ENCODE results near the gene AKIRIN2. TPM values are rescaled to one million over a fixed set of nuclear protein-coding genes. Genes with fewer than 3 reads are reported as not detected.

Gene AKIRIN2
- total RNA-seq (2013; cell fraction: nucleolus; rRNA removed), result 105 and 137 TPM in 2 replicates
- total RNA-seq (2014; rRNA removed) (28.4 and 32.9 TPM in 2 replicates), total RNA-seq (2014; rRNA removed; fragmentation: Illumina TruSeq; extraction: Trizol) (21.9 and 23.7 TPM in 2 replicates), total RNA-seq (2021) (71.6 and 74.4 TPM in 2 replicates), polyA plus RNA-seq (2011; rRNA removed) (40.1 and 62.9 TPM in 2 replicates), polyA plus RNA-seq (2014; fragmentation: Illumina TruSeq; extraction: Trizol) (39.3 and 46.5 TPM in 2 replicates), polyA plus RNA-seq (2014; fragmentation: Nextera tagmentation; extraction: Ambion mirVana) (10 to 100 TPM; 12.7 to 16.8 TPM), polyA plus RNA-seq (2014; rRNA removed) (45.0 and 49.0 TPM in 2 replicates), polyA plus RNA-seq (2016; fragmentation: Nextera tagmentation; extraction: Ambion mirVana) (10 to 100 TPM; 79.2 to 82.2 TPM), polyA minus RNA-seq (2011; rRNA and poly(A)+ RNA removed) (8.4 and 14.7 TPM in 2 replicates), Bru-seq, nascent RNA (percentile 97 among the genes with signal in this experiment), BruChase-seq, experiment 1, labeled RNA remaining after a 6-hour chase (percentile 92 among the genes with signal in this experiment), BruChase-seq, experiment 2, labeled RNA remaining after a 2-hour chase (percentile 95 among the genes with signal in this experiment)
- polyA plus RNA-seq (2011; ENCODE audit: low read depth), result 30.6 TPM
- 20.0 and 28.1 TPM in 2 replicates for polyA plus RNA-seq (2011; cell fraction: cytosol; rRNA removed)
- polyA plus RNA-seq (2011; cell fraction: nucleus; rRNA removed), result 50.6 and 56.0 TPM in 2 replicates
- polyA plus RNA-seq (2012), result 64.1 and 73.9 TPM in 2 replicates
- 18.0 and 18.7 TPM in 2 replicates for polyA minus RNA-seq (2011; cell fraction: cytosol; rRNA and poly(A)+ RNA removed)
- 43.9 and 77.4 TPM in 2 replicates for polyA minus RNA-seq (2011; cell fraction: nucleus; rRNA and poly(A)+ RNA removed)
- long read RNA-seq, experiment 1, transcript AKIRIN2-201 (5 exons, 1,662 nt), result major isoform, 48 of 50 reads
- long read RNA-seq, experiment 1, partial matches to known transcripts, result 1 of 50 reads
- long read RNA-seq, experiment 1, other reads (novel, unspliced or antisense), result 1 of 50 reads
- long read RNA-seq, experiment 2, transcript AKIRIN2-201 (5 exons, 1,662 nt), result major isoform, 11 of 22 reads
- long read RNA-seq, experiment 2, partial matches to known transcripts, result 2 of 22 reads
- long read RNA-seq, experiment 2, other reads (novel, unspliced or antisense), result 9 of 22 reads

DNA sequence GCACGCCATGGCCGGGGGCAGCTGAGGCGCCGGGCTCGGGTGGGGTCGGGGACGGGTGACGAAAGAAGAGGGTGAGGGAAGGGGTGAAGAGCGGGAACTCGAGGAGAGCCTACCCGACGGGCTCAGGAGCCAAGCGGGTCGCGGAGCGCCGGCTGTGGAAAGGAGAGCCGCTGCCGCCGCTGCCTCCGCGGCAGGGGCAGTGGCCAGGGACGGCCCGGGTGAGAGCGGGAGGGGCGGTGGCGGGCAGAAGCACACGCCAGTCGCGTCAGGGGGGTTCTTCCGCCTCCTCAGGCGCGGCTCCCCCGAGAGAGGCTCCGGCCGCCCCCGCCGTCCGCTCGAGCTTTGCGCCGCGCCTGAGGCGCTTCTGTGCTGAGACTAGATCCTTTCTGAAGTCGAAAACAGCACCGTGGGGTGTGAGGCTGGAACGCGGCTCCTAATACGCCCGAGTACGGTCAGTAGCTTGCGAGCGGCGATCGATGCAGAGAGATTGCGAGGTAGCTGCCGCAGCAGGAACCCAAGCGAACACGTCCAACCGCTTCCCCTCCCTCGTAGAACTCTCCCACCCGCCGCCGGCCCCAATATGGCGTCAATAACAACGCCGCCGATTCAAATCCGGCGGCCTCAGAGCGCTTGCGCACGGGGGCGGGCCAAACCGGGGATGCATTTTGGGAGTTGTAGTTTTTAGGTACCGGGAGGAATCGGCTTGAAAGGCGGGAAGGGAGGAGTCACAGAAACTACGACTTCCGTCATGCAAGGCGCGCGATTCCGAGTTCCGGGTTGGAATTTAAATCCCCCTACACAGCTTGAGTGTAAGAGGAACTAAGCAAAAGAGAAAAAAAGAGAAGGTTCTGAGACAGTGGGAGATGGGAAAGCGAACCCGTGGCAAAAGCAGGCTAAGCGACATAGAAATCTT, at the start of gene AKIRIN2:
TSS of gene AKIRIN2 (minus strand) at position 558 of the 913 bp plus-strand sequence. CDS start at position 9, 549 bp downstream.
- in situ Hi-C loops (cut with MboI), result no loop called here
- WGBS (ENCODE audit: insufficient coverage, insufficient replicate concordance, low lambda C conversion rate, missing lambda C conversion rate), result 1% methylated on average over 82 of the region's 88 CpGs
- Histone ChIP-seq H4K20me1 (ENCODE audit: control insufficient read depth, insufficient read depth) (no peaks in the 10 kb centered on the region), H3K9me3 (replicated peaks; ENCODE audit: control insufficient read depth, insufficient read depth, low read length) (no peaks in the 10 kb centered on the region), H3K4me1 (ENCODE audit: control insufficient read depth, insufficient read depth, low read length) (peaks cover 33% of the 10 kb centered on the region), H3K27me3 (replicated peaks in 1 of 2; ENCODE audit: control insufficient read depth in 2 of 2, insufficient read depth in 2 of 2, low read length in 1 of 2) (no peaks in the 10 kb centered on the region), H3K27ac (ENCODE audit: control insufficient read depth, insufficient read depth) (peak within 1 kb of the TSS; percentile 97), H3K36me3 (ENCODE audit: control insufficient read depth in 2 of 2, insufficient read depth in 2 of 2, low read length in 1 of 2) (peaks cover 0 to 6% of the 10 kb centered on the region in 2 experiments; a peak in 2 of 4 replicates), H3K4me3 (peak within 1 kb of the TSS; percentile 96), H3K9ac (ENCODE audit: control insufficient read depth, insufficient read depth, low read length) (peak within 1 kb of the TSS; percentile 98), H2AFZ (ENCODE audit: control insufficient read depth, low read depth, low read length) (peak within 1 kb of the TSS; percentile 83), H3K79me2 (ENCODE audit: control insufficient read depth, insufficient read depth, low read length) (peaks cover 52% of the 10 kb centered on the region), H3K4me2 (ENCODE audit: control insufficient read depth, insufficient read depth) (peak within 1 kb of the TSS; percentile 92)
- intact Hi-C loops (cut with micrococcal nuclease; ENCODE audit: unreplicated experiment), result loop anchor here (2.0 to 10.0 kb wide), 5 partner anchors 55 to 793 kb away; partner anchors contain the start of genes CNR1 and ZNF292
- POLR2A ChIA-PET, result interaction anchor here (0.5 to 2.7 kb wide), 20 partner anchors 9 to 1167 kb away, joined by 3 to 12 read pairs (median 4); no protein-coding TSS in a partner anchor
- FAIRE-seq (peak; percentile 83), ATAC-seq (peak; percentile 73), DNase-seq (ENCODE audit: low read depth, low spot score) (peak; percentile 97)
- BruUV-seq (replicated peaks), result no TSS peak
- SMC1A ChIA-PET (ENCODE audit: uncharacterized antibody, unreplicated experiment), result interaction anchor here (0.7 to 3.2 kb wide), 24 partner anchors 12 to 1050 kb away, joined by 3 to 14 read pairs (median 5); no protein-coding TSS in a partner anchor
- RAD21 ChIA-PET (ENCODE audit: unreplicated experiment), result interaction anchor here (0.7 to 3.5 kb wide), 21 partner anchors 10 to 463 kb away, joined by 3 to 29 read pairs (median 4); partner anchors contain the start of genes ORC3 and RARS2
- CTCF ChIA-PET, result interaction anchor here (0.6 to 1.5 kb wide), 7 partner anchors 12 to 1169 kb away, joined by 3 to 4 read pairs (median 3); no protein-coding TSS in a partner anchor
- peak; percentile 38; the same call in 1 of the 2 replicates for TF ChIP-seq NR2C1 (IDR thresholded peaks at IDR 0.05)
- TF ChIP-seq TBL1XR1 (IDR thresholded peaks at IDR 0.05; ENCODE audit: low read depth, low read length), result no peak
- peak; percentile 18; the same call in 1 of the 2 replicates for TF ChIP-seq NFIC (IDR thresholded peaks at IDR 0.05; ENCODE audit: low read depth, low read length)
- TF ChIP-seq YY1 (IDR thresholded peaks at IDR 0.05; ENCODE audit: low read depth, low read length), result peak; percentile 96
- peak in 1 of 2 experiments; percentile 88; a peak in 2 of 3 replicates for TF ChIP-seq EGR1 (IDR thresholded peaks at IDR 0.05; ENCODE audit: borderline replicate concordance in 1 of 2, low read depth in 2 of 2, low read length in 2 of 2)
- TF ChIP-seq ZNF622 (IDR thresholded peaks at IDR 0.05), result no peak
- peak; percentile 81 for TF ChIP-seq DPF2 (IDR thresholded peaks at IDR 0.05)
- TF ChIP-seq, protein P1, sequence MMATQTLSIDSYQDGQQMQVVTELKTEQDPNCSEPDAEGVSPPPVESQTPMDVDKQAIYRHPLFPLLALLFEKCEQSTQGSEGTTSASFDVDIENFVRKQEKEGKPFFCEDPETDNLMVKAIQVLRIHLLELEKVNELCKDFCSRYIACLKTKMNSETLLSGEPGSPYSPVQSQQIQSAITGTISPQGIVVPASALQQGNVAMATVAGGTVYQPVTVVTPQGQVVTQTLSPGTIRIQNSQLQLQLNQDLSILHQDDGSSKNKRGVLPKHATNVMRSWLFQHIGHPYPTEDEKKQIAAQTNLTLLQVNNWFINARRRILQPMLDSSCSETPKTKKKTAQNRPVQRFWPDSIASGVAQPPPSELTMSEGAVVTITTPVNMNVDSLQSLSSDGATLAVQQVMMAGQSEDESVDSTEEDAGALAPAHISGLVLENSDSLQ (IDR thresholded peaks at IDR 0.05), result peak; percentile 51; the same call in 1 of the 2 replicates
- TF ChIP-seq ZSCAN29 (IDR thresholded peaks at IDR 0.05), result no peak
- peak; percentile 91 for TF ChIP-seq RBBP5 (conservative IDR thresholded peaks at IDR 0.05)
- TF ChIP-seq POLR2AphosphoS2 (IDR thresholded peaks at IDR 0.05; ENCODE audit: low read depth, low read length), result peak; percentile 88
- peak; percentile 88; the same call in 1 of the 2 replicates for TF ChIP-seq ZNF207 (IDR thresholded peaks at IDR 0.05; ENCODE audit: borderline replicate concordance)
- TF ChIP-seq CBFB (IDR thresholded peaks at IDR 0.05; ENCODE audit: low read depth), result peak; percentile 73; the same call in 1 of the 2 replicates
- 0 out of 2 replicates have a peak, but pooled peaks have one; percentile 30 for TF ChIP-seq TCF3 (IDR thresholded peaks at IDR 0.05; ENCODE audit: borderline replicate concordance, insufficient read depth, low read depth, low read length)
- TF ChIP-seq CHD4 (IDR thresholded peaks at IDR 0.05), result no peak
- TF ChIP-seq, protein P2, sequence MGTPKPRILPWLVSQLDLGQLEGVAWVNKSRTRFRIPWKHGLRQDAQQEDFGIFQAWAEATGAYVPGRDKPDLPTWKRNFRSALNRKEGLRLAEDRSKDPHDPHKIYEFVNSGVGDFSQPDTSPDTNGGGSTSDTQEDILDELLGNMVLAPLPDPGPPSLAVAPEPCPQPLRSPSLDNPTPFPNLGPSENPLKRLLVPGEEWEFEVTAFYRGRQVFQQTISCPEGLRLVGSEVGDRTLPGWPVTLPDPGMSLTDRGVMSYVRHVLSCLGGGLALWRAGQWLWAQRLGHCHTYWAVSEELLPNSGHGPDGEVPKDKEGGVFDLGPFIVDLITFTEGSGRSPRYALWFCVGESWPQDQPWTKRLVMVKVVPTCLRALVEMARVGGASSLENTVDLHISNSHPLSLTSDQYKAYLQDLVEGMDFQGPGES (IDR thresholded peaks at IDR 0.05), result no peak
- TF ChIP-seq GATAD2B (conservative IDR thresholded peaks at IDR 0.05; ENCODE audit: low read depth), result peak; percentile 92

All from GM12878 (cell line).